ENCODE data around the gene NLRP10.
"Not testable (repeated sequence)": the region's sequence is repeated elsewhere in the genome, so short reads cannot be mapped to it uniquely, and the experiment has no call there.

The NLRP10 gene, protein sequence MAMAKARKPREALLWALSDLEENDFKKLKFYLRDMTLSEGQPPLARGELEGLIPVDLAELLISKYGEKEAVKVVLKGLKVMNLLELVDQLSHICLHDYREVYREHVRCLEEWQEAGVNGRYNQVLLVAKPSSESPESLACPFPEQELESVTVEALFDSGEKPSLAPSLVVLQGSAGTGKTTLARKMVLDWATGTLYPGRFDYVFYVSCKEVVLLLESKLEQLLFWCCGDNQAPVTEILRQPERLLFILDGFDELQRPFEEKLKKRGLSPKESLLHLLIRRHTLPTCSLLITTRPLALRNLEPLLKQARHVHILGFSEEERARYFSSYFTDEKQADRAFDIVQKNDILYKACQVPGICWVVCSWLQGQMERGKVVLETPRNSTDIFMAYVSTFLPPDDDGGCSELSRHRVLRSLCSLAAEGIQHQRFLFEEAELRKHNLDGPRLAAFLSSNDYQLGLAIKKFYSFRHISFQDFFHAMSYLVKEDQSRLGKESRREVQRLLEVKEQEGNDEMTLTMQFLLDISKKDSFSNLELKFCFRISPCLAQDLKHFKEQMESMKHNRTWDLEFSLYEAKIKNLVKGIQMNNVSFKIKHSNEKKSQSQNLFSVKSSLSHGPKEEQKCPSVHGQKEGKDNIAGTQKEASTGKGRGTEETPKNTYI
- 0 reads per million in 3 experiments for total RNA-seq

DNA sequence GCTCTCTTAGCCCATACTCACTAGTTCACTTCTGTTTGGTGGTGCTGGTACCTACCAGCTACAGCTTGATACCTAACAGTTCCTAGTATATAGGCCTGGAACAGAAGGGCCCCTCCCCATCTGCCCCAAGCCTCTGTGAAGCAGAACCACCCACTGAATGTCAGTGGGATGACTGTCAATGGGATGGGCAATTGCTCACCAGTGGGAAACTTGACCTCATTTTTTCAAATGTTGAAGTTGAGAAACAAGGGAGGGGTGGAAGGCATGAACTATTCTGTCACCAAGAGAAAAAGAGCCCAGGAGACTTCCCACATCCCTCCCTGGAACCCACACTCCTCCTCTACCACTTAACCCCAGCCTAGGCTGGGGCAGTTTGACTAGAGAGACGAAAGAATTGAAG, at the start of gene NLRP10:
Gene NLRP10, minus strand, starts transcription at position 62 of the 400 bp plus-strand sequence. CDS start 1,952 bp downstream, outside the sequence.
- no peak for DNase-seq

DNA sequence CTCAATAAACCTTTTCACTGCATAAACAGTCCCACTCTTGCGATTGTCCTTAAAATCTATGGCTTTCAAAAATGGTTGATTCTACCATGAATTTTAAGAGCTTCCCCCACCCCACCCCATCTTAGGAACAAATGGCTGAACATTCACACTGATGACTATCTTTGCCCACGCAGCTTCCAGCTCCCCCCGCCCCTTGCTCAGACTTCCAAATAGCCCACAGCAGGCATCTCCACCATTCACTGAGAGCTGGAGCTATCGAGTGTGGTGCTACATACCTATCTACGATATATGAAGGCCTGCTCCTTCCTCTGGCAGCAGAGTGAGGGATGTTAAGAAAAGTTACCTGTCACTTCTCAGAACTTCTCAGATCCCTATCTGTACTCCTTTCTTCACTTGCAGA, 48.6 kb upstream of the NLRP10 start:
- DNase-seq: no peak

DNA sequence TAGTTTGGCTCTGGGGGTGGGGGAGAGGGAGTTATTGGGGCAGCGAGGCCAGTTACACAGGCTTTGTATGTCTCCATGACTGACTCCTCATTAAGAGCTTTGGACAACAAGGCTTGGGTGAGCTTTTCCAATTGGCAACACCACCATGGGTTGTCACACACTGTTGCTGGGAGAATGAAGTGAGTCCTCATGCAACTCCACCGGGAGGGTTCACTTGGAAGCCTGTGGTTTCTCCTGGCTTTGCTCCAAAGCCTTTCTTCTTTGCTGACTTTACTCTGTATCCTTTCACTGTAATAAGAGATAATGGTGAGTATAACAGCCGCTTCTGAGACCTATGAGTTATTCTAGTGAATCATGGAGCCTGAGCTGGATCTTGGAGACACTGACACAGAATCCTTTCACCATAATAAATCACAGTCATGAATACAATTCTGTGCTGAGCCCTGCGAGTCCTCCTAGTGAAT, 46.8 kb upstream of the NLRP10 start:
- DNase-seq: no peak

DNA sequence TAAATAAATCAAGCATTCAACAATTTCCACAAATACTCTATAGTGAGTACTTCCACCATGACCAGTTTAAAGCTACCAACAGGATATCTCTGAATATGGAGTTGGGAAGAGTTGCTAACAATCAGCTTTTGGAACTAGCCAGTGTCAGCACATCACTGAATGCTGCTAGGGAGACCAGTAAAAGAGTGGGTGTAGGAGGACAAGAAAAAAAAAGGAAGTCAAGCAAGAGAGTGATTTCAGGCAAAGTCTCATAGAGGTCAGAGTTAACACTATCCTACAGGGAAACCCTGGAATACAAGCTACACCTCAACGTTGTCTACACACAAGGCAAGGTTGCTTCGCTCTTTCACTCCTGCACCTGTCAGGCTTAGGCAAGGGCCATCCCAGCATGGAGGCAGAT, 46.1 kb upstream of the NLRP10 start:
- DNase-seq: no peak

DNA sequence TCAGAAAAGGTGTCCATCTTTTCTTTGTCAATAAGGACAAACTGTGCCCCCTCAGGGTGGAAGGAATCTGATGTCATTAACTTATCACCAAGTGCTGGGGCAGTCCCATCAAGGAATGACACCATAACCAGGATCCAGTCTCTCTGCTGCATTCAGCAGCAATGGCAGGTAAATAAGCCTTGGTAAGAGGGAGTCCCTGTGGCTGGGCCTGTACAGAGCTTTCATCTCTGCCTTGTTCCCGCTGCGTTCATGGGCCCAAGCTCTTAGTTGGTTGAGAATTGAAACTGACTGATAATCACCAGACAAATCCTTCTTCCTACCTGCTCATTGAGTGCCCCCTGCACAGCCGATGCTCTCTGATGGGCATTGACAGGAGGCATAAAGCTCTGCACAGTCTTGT, 44.6 kb upstream of the NLRP10 start:
- DNase-seq: no peak

DNA sequence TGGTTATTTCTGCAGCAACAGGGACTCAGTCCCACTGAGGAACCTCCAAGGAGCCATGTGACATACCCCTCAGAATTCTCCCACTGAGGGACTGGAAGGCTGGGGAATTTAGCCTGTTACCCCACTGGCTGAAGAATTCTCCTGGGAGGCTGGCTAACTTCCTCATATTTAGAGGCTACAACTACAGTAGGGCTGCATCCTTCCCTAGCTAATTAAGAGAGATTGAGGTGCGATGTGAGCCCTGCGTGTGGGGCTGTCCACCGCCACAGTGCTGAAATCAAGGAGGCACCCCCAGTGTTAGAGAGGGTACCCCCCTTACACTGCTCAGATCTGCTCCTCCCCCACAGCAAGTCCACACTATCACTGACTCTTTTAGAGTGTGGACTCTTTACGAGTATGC, 43.0 kb upstream of the NLRP10 start:
- DNase-seq: no peak

DNA sequence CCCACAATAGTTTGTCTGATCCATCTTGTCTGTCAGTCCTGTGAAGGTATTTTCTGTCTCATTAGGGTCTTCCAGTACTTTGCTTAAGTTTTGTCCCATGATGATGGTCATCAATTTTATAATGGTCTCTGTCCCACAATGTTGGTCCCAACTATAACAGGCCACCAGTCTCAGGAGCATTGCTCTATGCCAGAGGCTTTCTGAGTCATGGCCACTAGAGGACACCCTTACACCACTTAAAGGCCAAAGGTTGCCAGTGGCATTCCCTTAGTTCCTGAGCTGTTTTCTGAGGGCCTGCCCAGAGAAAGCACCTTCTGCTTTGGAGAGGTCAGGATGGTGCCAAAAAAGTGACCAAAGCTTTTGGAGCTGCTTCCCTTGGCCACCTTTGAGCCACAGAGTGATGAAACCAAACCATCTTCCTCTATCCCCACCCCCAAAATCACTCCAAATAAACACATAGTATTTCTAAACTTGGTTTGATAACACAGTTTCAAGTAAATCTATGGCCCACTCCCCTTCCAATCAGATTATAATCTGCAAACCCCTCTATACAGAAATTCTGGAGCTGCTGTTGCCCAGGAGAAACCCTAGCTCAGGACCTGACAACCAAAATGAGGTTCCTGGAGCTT, 41.2 kb upstream of the NLRP10 start:
- DNase-seq: peak; percentile 42

DNA sequence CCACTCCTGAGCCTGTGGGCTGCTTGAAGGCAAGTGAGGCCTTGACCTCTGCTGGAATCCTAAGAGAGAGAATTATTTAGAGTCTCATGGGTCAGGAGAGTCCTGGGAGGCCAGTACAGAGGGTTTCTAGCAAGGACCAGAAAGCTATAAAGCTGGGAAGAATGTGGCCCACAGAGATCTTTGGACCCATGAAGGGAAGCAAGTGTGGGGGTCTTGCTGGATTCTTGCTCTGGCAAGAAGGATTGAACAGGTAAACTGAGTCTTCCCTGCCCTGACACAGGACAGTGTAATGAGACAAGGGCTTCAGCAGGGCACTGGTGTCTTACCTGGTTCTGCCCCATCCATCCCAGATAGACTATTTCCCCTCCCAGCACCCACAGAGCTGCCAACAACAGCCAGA, 40.3 kb upstream of the NLRP10 start:
- no peak for DNase-seq

DNA sequence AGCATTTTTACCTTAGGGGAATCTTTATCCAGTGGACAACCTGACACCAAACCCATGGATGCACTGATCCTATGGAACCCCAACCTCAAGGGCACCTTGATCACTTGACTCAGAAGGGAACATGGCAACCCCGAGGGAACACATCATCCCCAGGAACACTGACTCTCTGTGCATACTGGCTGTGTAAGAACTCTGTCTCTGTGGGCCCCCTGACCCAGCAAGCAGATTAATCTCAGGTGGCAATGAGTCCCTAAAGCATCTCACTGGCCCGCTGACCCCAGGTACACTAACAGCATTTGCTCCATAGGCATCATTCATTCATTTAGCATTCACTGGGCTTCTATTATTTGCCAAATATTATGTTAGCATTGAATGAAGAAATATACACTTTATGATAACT, 38.8 kb upstream of the NLRP10 start:
- DNase-seq: no peak

DNA sequence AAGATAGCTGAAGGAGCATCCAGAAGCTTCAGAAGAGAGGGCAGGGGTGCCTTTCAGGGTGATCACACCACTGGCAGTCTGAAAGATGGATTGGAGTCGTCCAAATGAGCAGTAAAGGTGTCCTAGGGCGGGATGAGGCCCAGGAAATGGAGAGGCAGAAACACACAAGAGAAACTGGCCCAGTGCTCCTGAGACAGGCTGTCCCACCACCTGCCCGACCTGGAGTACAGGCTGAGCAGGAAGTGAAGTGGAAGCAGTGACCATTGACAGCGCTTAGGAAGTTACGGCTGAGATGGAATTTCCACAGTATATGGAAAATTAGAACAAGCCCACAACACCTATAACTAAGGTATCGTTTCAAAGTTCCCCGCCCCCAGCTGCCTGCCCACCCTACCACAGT, 37.9 kb upstream of the NLRP10 start:
- DNase-seq: no peak

DNA sequence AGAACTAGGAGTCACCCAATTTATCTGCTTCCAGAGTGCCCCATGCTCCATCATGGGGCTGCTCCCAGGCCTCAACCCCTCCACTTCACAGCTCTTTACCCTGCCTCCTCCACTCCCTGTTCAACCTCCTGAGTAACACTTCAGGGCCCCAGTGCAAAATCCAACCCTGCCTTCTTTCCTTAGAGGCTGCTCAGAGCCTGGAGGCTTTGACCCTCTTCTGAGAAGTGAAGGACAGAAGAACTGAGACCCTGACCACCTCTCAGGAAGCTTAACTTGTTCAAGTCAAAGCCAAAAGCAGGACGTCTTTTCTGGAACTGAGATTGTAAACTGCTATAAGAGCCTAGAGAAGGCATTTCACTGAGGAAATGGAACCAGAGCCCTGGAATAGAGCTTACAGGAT, 37.4 kb upstream of the NLRP10 start:
- DNase-seq: no peak

DNA sequence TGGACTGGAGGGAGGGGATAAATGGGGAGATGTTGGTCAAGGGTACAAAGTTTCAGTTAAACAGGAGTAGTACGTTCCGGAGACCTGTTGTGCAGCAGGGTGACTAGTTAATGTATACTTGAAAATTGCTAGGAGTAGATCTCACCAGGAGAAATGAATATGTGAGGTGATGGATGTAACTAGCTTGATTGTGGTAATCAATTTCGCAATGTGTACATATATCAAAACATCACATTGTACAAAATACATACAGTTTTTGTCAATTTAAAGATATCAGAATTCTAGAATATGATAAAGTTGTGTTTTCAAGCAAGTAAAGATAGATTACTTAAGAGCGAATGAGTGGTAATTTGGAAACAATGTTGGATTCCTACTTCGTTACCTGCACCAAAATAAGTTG, 35.1 kb upstream of the NLRP10 start:
- no peak for DNase-seq

DNA sequence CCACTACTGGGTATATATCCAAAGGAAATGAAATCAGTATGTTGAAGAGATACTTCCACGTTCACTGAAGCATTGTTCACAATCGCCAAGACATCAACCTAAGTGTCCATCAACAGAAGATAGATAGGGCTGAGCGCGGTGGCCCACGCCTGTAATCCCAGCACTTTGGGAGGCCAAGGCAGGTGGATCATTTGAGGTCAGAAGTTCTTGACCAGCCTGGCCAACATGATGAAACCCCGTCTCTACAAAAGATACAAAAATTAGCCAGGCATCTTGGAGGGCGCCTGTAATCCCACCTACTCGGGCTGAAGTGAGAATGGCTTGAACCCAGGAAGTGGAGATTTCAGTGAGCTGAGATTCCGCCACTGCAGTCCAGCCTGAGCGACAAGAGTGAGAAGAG, 34.5 kb upstream of the NLRP10 start:
- no peak for DNase-seq

DNA sequence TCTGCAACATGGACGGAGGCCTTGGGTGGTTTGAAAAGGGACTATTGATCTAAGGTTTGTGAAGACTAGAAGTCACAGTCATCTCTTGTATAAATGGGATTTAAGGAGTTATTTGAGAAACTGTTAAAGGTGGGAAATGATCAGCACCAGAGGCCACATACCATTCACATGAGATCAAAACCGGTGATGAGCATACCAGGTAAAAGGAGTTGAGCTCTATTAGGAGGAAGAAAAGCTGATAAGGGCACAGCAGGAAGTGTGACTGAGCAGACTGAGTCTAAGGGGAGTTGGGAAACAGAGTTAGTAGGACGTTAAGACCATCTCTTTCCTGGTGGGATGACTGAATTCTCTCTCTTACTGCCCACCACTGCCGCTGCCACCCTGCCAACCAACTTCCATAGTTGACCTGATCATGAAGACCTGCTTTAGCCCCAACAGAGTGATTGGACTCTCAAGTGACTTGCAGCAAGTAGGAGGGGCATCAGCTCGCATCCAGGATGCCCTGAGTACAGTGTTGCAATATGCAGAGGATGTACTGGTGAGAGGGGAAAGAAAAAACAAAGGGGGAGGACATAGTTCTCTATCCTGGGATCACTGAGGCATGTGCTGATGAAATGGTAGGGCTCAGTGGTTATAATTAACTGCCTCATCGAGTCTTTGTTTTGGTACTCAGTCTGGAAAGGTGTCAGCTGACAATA, 29.5 kb upstream of the NLRP10 start:
- no peak for DNase-seq

DNA sequence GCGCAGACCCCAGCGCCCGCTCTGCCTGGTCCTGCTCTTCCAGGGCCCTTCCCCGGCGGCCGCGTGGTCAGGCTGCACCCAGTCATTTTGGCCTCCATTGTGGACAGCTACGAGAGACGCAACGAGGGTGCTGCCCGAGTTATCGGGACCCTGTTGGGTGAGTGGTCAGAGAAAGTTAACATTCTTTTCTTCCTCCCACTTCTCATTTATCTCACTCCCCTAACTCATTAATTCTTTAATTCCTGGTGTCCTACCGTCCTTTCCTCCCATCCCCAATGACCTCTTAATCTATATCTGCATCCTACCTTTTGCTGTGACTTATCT, 22.3 kb upstream of the NLRP10 start:
- not testable (repeated sequence) for DNase-seq

DNA sequence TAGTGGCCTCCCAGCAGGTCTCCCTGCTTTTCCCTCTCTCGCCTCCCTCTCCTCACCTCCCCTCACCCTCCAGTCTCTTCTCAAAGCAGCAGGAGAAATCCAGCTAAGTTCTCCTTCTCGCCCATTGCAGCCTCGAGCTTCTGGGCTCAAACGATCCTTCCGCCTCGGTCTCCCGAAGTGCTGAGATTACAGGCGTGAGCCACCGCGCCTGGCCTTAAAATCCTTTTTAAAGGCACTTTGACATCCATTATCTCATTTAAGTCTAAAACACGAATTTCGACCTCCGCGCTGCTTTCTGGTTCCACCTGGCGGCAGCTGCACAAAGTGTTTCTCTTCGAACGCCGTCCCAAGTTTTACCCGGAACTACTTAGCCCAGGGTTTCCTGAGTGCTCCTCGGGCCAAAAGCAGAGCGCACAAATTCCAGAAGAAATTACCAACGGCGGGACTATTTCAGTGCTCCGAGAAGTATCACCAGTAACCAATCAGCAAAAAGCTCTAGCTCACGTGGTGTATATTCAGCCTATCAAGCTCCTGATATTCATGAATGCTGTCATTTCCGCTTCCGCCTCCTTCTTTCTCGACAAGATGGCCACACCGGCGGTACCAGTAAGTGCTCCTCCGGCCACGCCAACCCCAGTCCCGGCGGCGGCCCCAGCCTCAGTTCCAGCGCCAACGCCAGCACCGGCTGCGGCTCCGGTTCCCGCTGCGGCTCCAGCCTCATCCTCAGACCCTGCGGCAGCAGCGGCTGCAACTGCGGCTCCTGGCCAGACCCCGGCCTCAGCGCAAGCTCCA, 21.7 kb upstream of the NLRP10 start, which contains the start of gene EIF3F:
Gene EIF3F, plus strand, starts transcription at position 570 of the 792 bp plus-strand sequence. Its CDS starts 16 bp downstream, at position 586.
- DNase-seq: peak; percentile 96

DNA sequence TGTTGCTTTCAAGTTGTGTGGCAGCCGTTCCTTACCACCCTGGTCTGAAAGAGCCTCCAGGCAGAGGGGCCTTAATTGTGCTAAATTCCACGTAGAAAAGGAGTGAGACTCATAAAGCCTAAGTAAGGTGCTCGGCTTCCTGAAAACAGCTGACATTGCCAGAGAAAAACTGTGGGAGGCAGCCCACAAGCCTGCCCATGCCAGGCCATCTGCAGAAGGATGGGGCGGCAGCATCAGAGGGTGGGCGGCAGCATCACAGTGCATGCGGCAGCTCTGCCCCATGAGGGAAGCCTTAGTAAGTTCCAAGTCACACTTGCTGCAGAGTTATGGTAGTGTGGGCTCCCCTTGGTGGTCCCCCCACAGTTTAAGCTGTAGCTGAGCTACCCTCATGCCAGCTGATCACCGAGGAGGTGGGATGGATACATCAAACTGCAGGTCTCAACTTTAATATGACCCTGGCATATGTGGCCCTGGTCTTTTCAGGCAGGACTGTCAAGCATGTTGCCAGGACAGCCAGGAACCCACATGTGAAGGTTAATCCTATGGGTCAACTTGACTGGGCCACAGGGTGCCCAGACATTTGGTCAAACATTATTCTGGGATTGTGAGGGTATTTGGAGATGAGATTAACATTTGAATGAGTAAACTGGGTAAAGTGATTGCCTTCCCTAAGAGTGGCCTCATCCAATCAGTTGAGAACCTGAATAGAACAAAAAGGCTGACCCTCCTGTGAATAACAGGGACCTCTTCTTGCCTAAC, 18.8 kb upstream of the NLRP10 start:
- no peak for DNase-seq

DNA sequence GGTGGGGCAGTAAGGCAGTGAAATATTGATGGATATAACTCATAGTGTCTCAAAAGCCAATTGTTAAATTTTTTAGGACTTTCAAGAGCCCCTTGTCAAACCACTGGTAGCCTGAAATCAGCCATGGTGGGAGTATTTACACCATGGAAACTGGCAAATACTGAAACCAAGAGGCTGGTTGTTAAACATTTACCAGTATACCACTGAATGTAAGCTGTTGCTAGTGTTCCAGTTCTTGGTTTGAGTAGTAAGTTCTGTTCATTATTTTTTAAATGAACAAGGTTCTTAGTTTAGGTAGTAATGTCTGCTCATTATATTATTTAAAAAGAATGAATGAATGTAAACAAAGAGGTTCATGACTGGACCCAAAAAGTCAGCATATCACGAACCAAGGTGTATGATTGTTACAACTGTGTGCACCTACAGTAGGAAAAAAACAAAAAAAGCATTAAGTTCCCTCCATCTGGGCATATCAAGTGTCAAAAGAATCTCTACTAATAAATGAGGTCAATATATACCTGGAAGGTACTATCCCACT, 17.4 kb upstream of the NLRP10 start:
- DNase-seq: no peak

DNA sequence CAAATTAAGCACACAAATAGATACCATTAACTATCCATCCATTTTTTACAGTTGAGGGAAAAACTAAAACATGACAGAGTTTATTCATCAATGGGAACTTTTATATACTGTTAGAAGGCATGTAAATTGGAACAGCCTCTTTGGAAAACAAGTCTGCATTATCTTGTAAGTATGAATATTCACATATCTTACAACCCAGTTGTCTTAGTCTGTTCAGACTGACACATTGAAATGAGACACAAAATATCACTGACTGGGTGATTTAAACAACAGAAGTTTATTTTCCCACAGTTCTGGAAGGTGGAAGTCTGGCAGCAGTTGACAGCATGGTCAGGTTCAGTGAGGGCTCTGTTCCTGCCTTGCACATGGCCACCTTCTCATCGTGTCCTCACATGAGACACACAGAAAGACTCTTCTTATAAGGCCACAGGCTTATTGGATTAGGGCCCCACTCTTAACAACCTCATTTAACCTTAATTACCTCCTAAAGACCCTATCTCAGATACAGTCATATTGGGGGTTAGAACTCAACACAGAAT, 16.4 kb upstream of the NLRP10 start:
- no peak for DNase-seq

DNA sequence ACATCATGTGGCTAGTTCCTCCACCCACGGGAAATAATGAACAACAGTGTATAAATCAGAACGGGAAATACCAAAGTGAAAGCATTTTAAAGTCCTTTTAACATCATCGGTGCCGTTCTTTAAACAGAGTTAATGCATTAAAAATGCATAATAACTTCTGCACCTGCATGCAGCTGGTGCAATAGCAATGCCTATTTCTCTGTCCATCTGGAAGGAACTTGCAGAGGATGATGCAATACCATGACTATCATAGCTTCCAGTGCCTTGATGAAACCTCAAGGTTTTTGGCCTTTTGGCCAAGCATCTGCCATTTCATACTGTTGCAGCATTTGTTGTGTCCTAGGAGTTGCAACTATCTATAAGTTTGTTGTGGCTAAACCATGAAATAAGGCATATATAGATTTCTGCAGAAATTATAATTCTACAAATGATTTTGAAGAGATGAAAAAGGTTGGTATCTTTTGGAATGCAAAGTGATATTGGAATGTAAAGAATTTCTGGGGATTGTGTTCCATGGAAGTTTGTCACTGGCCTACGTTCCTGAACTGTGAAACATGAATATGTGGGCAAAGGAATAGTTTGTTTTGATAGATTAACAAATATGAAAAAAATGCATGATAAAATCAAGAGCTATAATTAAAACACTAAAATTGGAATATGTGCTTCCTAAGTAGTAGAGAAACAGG, 12.1 kb upstream of the NLRP10 start:
- DNase-seq: no peak
